WTC11 (cell line): Measurements from ENCODE around the gene SAFB. TPM values are rescaled to one million over a fixed set of nuclear protein-coding genes. Genes with fewer than 3 reads are reported as not detected.

Experiments
- ATAC-seq: fragments of 200-7000 bp; cut with Tn5 transposase; 2 replicates; pipeline ENCODE4 v1.10.0; 2021; ENCODE audit warnings: mild to moderate bottlenecking, moderate library complexity
- CTCF ChIA-PET: fragments of 300-600 bp; sonication (Branson Sonifier 250); formaldehyde crosslinking; loops from one replicate; lab custom pipeline; 2021; ENCODE audit warnings: antibody characterized with exemption; lab: Charles Lee
- POLR2A ChIA-PET: fragments of 350-600 bp; sonication (Branson Sonifier 250); formaldehyde crosslinking; loops from one replicate; lab custom pipeline; 2021; ENCODE audit warnings: antibody characterized with exemption; lab: Charles Lee
- DNase-seq: peaks from one replicate; pipeline ENCODE4 v3.0.0; 2021; ENCODE audit warnings: low spot score
- H3K27ac Mint-ChIP-seq: 2 replicates; pipeline ENCODE4 v1.8.0; 2021; ENCODE audit warnings: mixed read lengths
- H3K27me3 Mint-ChIP-seq: 2 replicates; pipeline ENCODE4 v1.8.0; 2021; ENCODE audit warnings: low read depth, mild to moderate bottlenecking, moderate library complexity, mixed read lengths
- H3K36me3 Mint-ChIP-seq: 2 replicates; pipeline ENCODE4 v1.8.0; 2021; ENCODE audit warnings: mixed read lengths
- H3K4me1 Mint-ChIP-seq: 2 replicates; pipeline ENCODE4 v1.8.0; 2022; ENCODE audit warnings: mixed read lengths
- H3K4me3 Mint-ChIP-seq: 2 replicates; pipeline ENCODE4 v1.8.0; 2021; ENCODE audit warnings: mild to moderate bottlenecking, moderate library complexity, mixed read lengths
- H3K9me3 Mint-ChIP-seq: 2 replicates; pipeline ENCODE4 v1.8.0; 2021; ENCODE audit warnings: mixed read lengths
- ATF2 ChIP-seq: sonication (generic); formaldehyde crosslinking; IDR thresholded peaks from 2 replicates; pipeline ENCODE4 v1.8.1; 2022; ENCODE audit warnings: low read depth, missing genetic modification reagents, borderline replicate concordance
- ATF3 ChIP-seq: sonication (generic); formaldehyde crosslinking; conservative IDR thresholded peaks from 2 replicates; pipeline ENCODE4 v1.8.1; 2022; ENCODE audit warnings: mild to moderate bottlenecking, missing genetic modification reagents
- CBFB ChIP-seq: sonication (generic); formaldehyde crosslinking; IDR thresholded peaks from 2 replicates; pipeline ENCODE4 v1.8.1; 2022; ENCODE audit warnings: mild to moderate bottlenecking, low read depth, missing genetic modification reagents
- CREB1 ChIP-seq: sonication (generic); formaldehyde crosslinking; IDR thresholded peaks from 2 replicates; pipeline ENCODE4 v1.8.0; 2023; ENCODE audit warnings: mild to moderate bottlenecking, missing genetic modification reagents
- EMX1 ChIP-seq: fragments of 250-450 bp; sonication (Bioruptor Pico); IDR thresholded peaks from 2 replicates; pipeline ENCODE4 v1.8.0; 2021; ENCODE audit warnings: mild to moderate bottlenecking
- NR1H2 ChIP-seq: sonication (generic); formaldehyde crosslinking; IDR thresholded peaks from 2 replicates; pipeline ENCODE4 v1.9.0; 2021; ENCODE audit warnings: mild to moderate bottlenecking, moderate library complexity, missing genetic modification reagents
- RELA ChIP-seq: sonication (generic); formaldehyde crosslinking; IDR thresholded peaks from 2 replicates; pipeline ENCODE4 v1.8.1; 2022; ENCODE audit warnings: missing genetic modification reagents, mild to moderate bottlenecking, borderline replicate concordance
- SMAD3 ChIP-seq: sonication (generic); formaldehyde crosslinking; IDR thresholded peaks from 2 replicates; pipeline ENCODE4 v1.8.0; 2022; ENCODE audit warnings: missing genetic modification reagents, mild to moderate bottlenecking, borderline replicate concordance
- SP1 ChIP-seq: sonication (generic); formaldehyde crosslinking; conservative IDR thresholded peaks from 2 replicates; pipeline ENCODE4 v1.8.1; 2022; ENCODE audit warnings: missing genetic modification reagents
- TEAD4 ChIP-seq: sonication (generic); formaldehyde crosslinking; IDR thresholded peaks from 2 replicates; pipeline ENCODE4 v1.8.0; 2022; ENCODE audit warnings: mild to moderate bottlenecking, missing genetic modification reagents
- ZBTB43 ChIP-seq: sonication (generic); formaldehyde crosslinking; IDR thresholded peaks from 2 replicates; pipeline ENCODE4 v1.8.1; 2023; ENCODE audit warnings: mild to moderate bottlenecking, missing genetic modification reagents
- ZNF232 ChIP-seq: sonication (generic); formaldehyde crosslinking; IDR thresholded peaks from 2 replicates; pipeline ENCODE4 v1.8.0; 2022; ENCODE audit warnings: mild to moderate bottlenecking, missing genetic modification reagents
- ZNF263 ChIP-seq: sonication (generic); formaldehyde crosslinking; IDR thresholded peaks from 2 replicates; pipeline ENCODE4 v1.8.1; 2022; ENCODE audit warnings: low read depth, mild to moderate bottlenecking, moderate library complexity, missing genetic modification reagents
- ZNF281 ChIP-seq: sonication (generic); formaldehyde crosslinking; IDR thresholded peaks from 2 replicates; pipeline ENCODE4 v1.8.0; 2023; ENCODE audit warnings: mild to moderate bottlenecking, missing genetic modification reagents
- ZNF317 ChIP-seq: sonication (generic); formaldehyde crosslinking; IDR thresholded peaks from 2 replicates; pipeline ENCODE4 v1.8.1; 2023; ENCODE audit warnings: low read depth, mild to moderate bottlenecking, moderate library complexity, missing genetic modification reagents, borderline replicate concordance
- ZNF416 ChIP-seq: fragments of 250-450 bp; sonication (Bioruptor Pico); IDR thresholded peaks from 2 replicates; pipeline ENCODE4 v1.9.0; 2021; ENCODE audit warnings: mild to moderate bottlenecking, inconsistent platforms
- ZNF423 ChIP-seq: fragments of 250-450 bp; sonication (Bioruptor Pico); IDR thresholded peaks from 2 replicates; pipeline ENCODE4 v2.1.2; 2022; ENCODE audit warnings: mild to moderate bottlenecking, moderate library complexity
- ZNF671 ChIP-seq: fragments of 250-450 bp; sonication (Bioruptor Pico); IDR thresholded peaks from 2 replicates; pipeline ENCODE4 v1.8.0; 2021; ENCODE audit warnings: mild to moderate bottlenecking
- total RNA-seq: library from RNA; stranded (reverse); gene quantifications from 3 replicates; pipeline ENCODE4 v1.2.3, GENCODE V29; 2021
- TF ChIP-seq, protein P1 (sequence below): fragments of 200-600 bp; IDR thresholded peaks from 2 replicates; pipeline ENCODE4 v1.8.0; 2022; ENCODE audit warnings: antibody characterized with exemption
- TF ChIP-seq, protein P2 (sequence below): fragments of 250-450 bp; sonication (Bioruptor Pico); IDR thresholded peaks from 2 replicates; pipeline ENCODE4 v2.1.2; 2022; ENCODE audit warnings: mild to moderate bottlenecking, moderate library complexity

Gene SAFB
- total RNA-seq, 1 experiment from 2014 or later, result 141 TPM

DNA sequence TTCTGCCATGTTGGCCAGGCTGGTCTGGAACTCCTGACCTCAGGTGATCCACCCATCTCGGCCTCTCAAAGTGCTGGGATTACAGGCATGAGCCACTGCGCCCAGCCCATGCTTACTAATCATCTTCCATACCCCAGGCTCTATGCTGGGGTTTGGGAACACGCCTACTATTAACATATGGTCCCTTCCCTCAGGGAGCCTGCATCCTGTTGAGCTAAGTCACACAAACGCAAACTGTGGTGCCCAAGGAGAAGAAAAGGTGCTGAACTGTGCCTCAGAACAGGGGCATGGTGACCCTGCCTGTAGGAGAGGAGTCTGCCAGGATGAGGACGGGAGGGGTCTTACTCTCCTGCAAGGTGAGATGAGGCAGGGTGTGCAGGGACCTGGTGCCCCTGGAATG is 51.8 kb downstream of the SAFB start:
- ATAC-seq (no peak), DNase-seq (no peak)
- Mint-ChIP-seq H3K4me1 (peaks cover 9% of the 10 kb centered on the region), H3K36me3 (peaks cover 4% of the 10 kb centered on the region; the same call in 1 of the 2 replicates), H3K9me3 (no peaks in the 10 kb centered on the region), H3K4me3 (no peak overlapping the region), H3K27me3 (no peaks in the 10 kb centered on the region), H3K27ac (peak overlapping the region; percentile 74; the same call in 1 of the 2 replicates)
- TF ChIP-seq ZNF416 (CRISPR knock-in tag) (no peak), TEAD4 (CRISPR knock-in tag) (no peak), SP1 (CRISPR knock-in tag) (no peak), ZNF263 (no peak), ZBTB43 (CRISPR knock-in tag) (no peak), ZNF232 (CRISPR knock-in tag) (no peak), ATF3 (CRISPR knock-in tag) (no peak), ZNF317 (no peak), CREB1 (CRISPR knock-in tag) (no peak), ATF2 (CRISPR knock-in tag) (no peak), SMAD3 (CRISPR knock-in tag) (no peak), NR1H2 (CRISPR knock-in tag) (no peak), ZNF281 (no peak), CBFB (CRISPR knock-in tag) (no peak), ZNF671 (no peak), EMX1 (CRISPR knock-in tag) (no peak), RELA (CRISPR knock-in tag) (no peak), ZNF423 (CRISPR knock-in tag) (no peak)
- TF ChIP-seq, protein P1, sequence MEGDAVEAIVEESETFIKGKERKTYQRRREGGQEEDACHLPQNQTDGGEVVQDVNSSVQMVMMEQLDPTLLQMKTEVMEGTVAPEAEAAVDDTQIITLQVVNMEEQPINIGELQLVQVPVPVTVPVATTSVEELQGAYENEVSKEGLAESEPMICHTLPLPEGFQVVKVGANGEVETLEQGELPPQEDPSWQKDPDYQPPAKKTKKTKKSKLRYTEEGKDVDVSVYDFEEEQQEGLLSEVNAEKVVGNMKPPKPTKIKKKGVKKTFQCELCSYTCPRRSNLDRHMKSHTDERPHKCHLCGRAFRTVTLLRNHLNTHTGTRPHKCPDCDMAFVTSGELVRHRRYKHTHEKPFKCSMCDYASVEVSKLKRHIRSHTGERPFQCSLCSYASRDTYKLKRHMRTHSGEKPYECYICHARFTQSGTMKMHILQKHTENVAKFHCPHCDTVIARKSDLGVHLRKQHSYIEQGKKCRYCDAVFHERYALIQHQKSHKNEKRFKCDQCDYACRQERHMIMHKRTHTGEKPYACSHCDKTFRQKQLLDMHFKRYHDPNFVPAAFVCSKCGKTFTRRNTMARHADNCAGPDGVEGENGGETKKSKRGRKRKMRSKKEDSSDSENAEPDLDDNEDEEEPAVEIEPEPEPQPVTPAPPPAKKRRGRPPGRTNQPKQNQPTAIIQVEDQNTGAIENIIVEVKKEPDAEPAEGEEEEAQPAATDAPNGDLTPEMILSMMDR, result no peak
- TF ChIP-seq, protein P2, sequence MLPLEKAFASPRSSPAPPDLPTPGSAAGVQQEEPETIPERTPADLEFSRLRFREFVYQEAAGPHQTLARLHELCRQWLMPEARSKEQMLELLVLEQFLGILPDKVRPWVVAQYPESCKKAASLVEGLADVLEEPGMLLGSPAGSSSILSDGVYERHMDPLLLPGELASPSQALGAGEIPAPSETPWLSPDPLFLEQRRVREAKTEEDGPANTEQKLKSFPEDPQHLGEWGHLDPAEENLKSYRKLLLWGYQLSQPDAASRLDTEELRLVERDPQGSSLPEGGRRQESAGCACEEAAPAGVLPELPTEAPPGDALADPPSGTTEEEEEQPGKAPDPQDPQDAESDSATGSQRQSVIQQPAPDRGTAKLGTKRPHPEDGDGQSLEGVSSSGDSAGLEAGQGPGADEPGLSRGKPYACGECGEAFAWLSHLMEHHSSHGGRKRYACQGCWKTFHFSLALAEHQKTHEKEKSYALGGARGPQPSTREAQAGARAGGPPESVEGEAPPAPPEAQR (CRISPR knock-in tag), result no peak
- ChIA-PET CTCF (interaction anchor here (3.1 kb wide), 1 partner anchor 12 kb away, joined by 22 read pairs; no protein-coding TSS in a partner anchor), POLR2A (no interaction called here)
